Esophagus muscularis mucosa (tissue), 4 donors: ENCODE measurements around the gene KCNE2.
"Not testable (repeated sequence)": the region's sequence is repeated elsewhere in the genome, so short reads cannot be mapped to it uniquely, and the experiment has no call there.

Experiments
- CTCF ChIP-seq, 3 experiments: fragments of 200-600 bp in 2 of 3; fragments of 450-650 bp in 1 of 3; sonication (generic) in 2 of 3; IDR thresholded peaks; one replicate each; pipeline ENCODE4 v1.5.1; 2017 to 2019; ENCODE audit warnings: antibody characterized with exemption in 3 of 3, mild to moderate bottlenecking in 2 of 3, moderate library complexity in 1 of 3
- EP300 ChIP-seq: sonication (generic); formaldehyde crosslinking; IDR thresholded peaks from one replicate; pipeline ENCODE4 v1.6.1; 2017; ENCODE audit warnings: antibody characterized with exemption
- POLR2A ChIP-seq: fragments of 450-650 bp; IDR thresholded peaks from one replicate; pipeline ENCODE4 v1.6.1; 2017; ENCODE audit warnings: antibody characterized with exemption, moderate library complexity, mild to moderate bottlenecking, low read depth
- POLR2AphosphoS5 ChIP-seq, 2 donors: sonication (generic); formaldehyde crosslinking; IDR thresholded peaks; one replicate each; pipeline ENCODE4 v1.6.1; 2017; ENCODE audit warnings: antibody characterized with exemption in 2 of 2

GRCh38 chr21:34375619-34375972 is 11.8 kb downstream of the KCNE2 start:
- not testable (repeated sequence) for TF ChIP-seq POLR2A; POLR2AphosphoS5 (IDR thresholded peaks at IDR 0.05); CTCF (IDR thresholded peaks at IDR 0.05); EP300
